Bronchial epithelial cell (primary cell): Measurements from ENCODE around the gene WNK2. TPM values are rescaled to one million over a fixed set of nuclear protein-coding genes. Genes with fewer than 3 reads are reported as not detected.

Experiments used
- DNase-seq: peaks from one replicate; pipeline ENCODE4 v3.0.0-alpha.2; 2010; ENCODE audit warnings: low read depth
- FAIRE-seq: peaks from 2 replicates; lab custom pipeline; 2011; peaks lifted over from hg19 to GRCh38; lab: Jason Lieb, UNC
- H3K27me3 ChIP-seq: 2 replicates; pipeline ENCODE4 v1.5.1; 2011; ENCODE audit warnings: low read length; ENCODE audit not compliant: control insufficient read depth, insufficient read depth
- H3K36me3 ChIP-seq: 2 replicates; pipeline ENCODE4 v1.5.1; 2011; ENCODE audit warnings: low read length; ENCODE audit not compliant: control insufficient read depth, insufficient read depth
- H3K4me3 ChIP-seq: 2 replicates; pipeline ENCODE4 v1.5.1; 2011; ENCODE audit warnings: mild to moderate bottlenecking, low read depth, low read length, control low read depth
- CTCF ChIP-seq: IDR thresholded peaks from 2 replicates; pipeline ENCODE4 v1.5.1; 2011; ENCODE audit warnings: mild to moderate bottlenecking, moderate library complexity, low read length, control low read depth, inconsistent platforms; ENCODE audit not compliant: insufficient read depth, severe bottlenecking
- total RNA-seq: library from RNA; depleted of rRNA; stranded (reverse); fragments of >200 nt; gene quantifications from 2 replicates; pipeline ENCODE4 v1.2.1, GENCODE V29; 2014

The WNK2 gene
- total RNA-seq, 1 donor from 2014 or later = under 0.01 TPM

- DNase-seq = no peak
- TF ChIP-seq CTCF = no peak
- Histone ChIP-seq H3K36me3 (no peaks in the 10 kb centered on the region), H3K4me3 (no peak overlapping the region), H3K27me3 (peaks cover 10% of the 10 kb centered on the region)
- no peak for FAIRE-seq
Measured at GRCh38 chr9:93203718-93204469, 20.0 kb downstream of the WNK2 start.

- Histone ChIP-seq H3K4me3 (no peak overlapping the region), H3K36me3 (no peaks in the 10 kb centered on the region), H3K27me3 (peaks cover 10% of the 10 kb centered on the region)
- DNase-seq = no peak
- FAIRE-seq = no peak
- no peak for TF ChIP-seq CTCF
Measured at GRCh38 chr9:93204470-93205043, 20.6 kb downstream of the WNK2 start.

GRCh38 chr9:93205045-93205768 lies 21.3 kb downstream of the WNK2 start:
- Histone ChIP-seq H3K27me3 (peaks cover 10% of the 10 kb centered on the region), H3K4me3 (no peak overlapping the region), H3K36me3 (no peaks in the 10 kb centered on the region)
- FAIRE-seq (no peak), DNase-seq (no peak)
- no peak for TF ChIP-seq CTCF

- Histone ChIP-seq H3K4me3 (no peak overlapping the region), H3K36me3 (no peaks in the 10 kb centered on the region), H3K27me3 (peaks cover 10% of the 10 kb centered on the region)
- TF ChIP-seq CTCF = no peak
- DNase-seq (no peak), FAIRE-seq (no peak)
Measured at GRCh38 chr9:93205896-93206575, 22.1 kb downstream of the WNK2 start.

GRCh38 chr9:93206576-93207155 lies 22.7 kb downstream of the WNK2 start:
- Histone ChIP-seq H3K27me3 (peaks cover 8% of the 10 kb centered on the region), H3K36me3 (no peaks in the 10 kb centered on the region), H3K4me3 (no peak overlapping the region)
- no peak for TF ChIP-seq CTCF
- FAIRE-seq (no peak), DNase-seq (no peak)
